Psoas muscle (tissue), 8 donors: Measurements from ENCODE around the gene GNG12. TPM values are rescaled to one million over a fixed set of nuclear protein-coding genes. Genes with fewer than 3 reads are reported as not detected.
"Not testable (repeated sequence)": the region's sequence is repeated elsewhere in the genome, so short reads cannot be mapped to it uniquely, and the experiment has no call there.

ENCODE experiments used
- ATAC-seq, 4 donors: fragments of 200-7000 bp; cut with Tn5 transposase; one replicate each; pipeline ENCODE4 v1.9.1; 2020; ENCODE audit warnings: moderate library complexity in 3 of 4, mild to moderate bottlenecking in 2 of 4
- DNase-seq, 2 donors: peaks; one replicate each; pipeline ENCODE4 v3.0.0-alpha.2; 2020
- H3K27ac ChIP-seq: fragments of 200-600 bp; one replicate; pipeline ENCODE4 v1.8.0; 2022
- H3K27me3 ChIP-seq, 3 donors: fragments of 200-600 bp in 1 of 3; one replicate each; pipeline versions ENCODE4 v1.6.1 to v1.8.0; 2013 to 2022; ENCODE audit warnings: low read length in 2 of 3, mild to moderate bottlenecking in 2 of 3, moderate library complexity in 1 of 3; ENCODE audit not compliant: insufficient read depth in 3 of 3
- H3K36me3 ChIP-seq, 2 donors: fragments of 200-600 bp in 1 of 2; one replicate each; pipeline versions ENCODE4 v1.6.1 to v1.8.0; 2013 to 2022; ENCODE audit warnings: low read depth in 1 of 2, mild to moderate bottlenecking in 1 of 2, moderate library complexity in 1 of 2; ENCODE audit not compliant: insufficient read depth in 1 of 2
- H3K4me1 ChIP-seq: fragments of 200-600 bp; one replicate; pipeline ENCODE4 v1.8.0; 2022
- H3K4me3 ChIP-seq: fragments of 200-600 bp; one replicate; pipeline ENCODE4 v1.8.0; 2022; ENCODE audit warnings: mild to moderate bottlenecking
- H3K9me3 ChIP-seq: fragments of 200-600 bp; one replicate; pipeline ENCODE4 v1.8.0; 2022
- CTCF ChIP-seq: fragments of 200-600 bp; IDR thresholded peaks from one replicate; pipeline ENCODE4 v1.8.0; 2022; ENCODE audit warnings: antibody characterized with exemption
- WGBS, 3 donors: extraction: QIAGEN DNeasy Blood & Tissue Kit; methylation state at CpG; one replicate each; pipeline versions ENCODE4 v1.1.6 to v1.1.7; 2013; 5-methylcytosine and 5-hydroxymethylcytosine counted together
- intact Hi-C, 2 donors: fragments of 100-400 bp; cut with DNase I; formaldehyde crosslinking; loops; one replicate each; pipeline versions ENCODE4 v1.11.0 to v1.14.2; 2022
- polyA plus RNA-seq, 3 donors: library from polyadenylated mRNA; stranded (reverse); fragments of 200-250 nt; gene quantifications; one replicate each; pipeline ENCODE4 v1.2.3, GENCODE V29; 2013
- total RNA-seq, 4 donors: library from RNA; stranded (reverse); fragmentation: NEBNext Ultra II Directional in 2 of 4; extraction: Animal tissue kit (Norgen Biotek cat#: 25700) in 2 of 4; gene quantifications; one replicate each; pipeline versions ENCODE4 v1.2.1 to v1.2.4, GENCODE V29; 2021 to 2023
- donor health status: healthy with polysubstance abuse.
- donor health status: DM: no; HTN: no; CAD: no; lungs with moderate emphysema.
- donor health status: Bipolar disorder and iron deficiency.
- donor health status: healthy.
- donor health status: DM: yes; HTN: yes; CAD: no.
- donor health status: DM: no; HTN: no; CAD: no.
- donor health status: DM: no; HTN: no; CAD: no.
- donor health status: DM: yes; HTN: yes; CAD: no.

GNG12 gene
- total and polyA plus RNA-seq, 7 donors, result 8.9 to 25.1 (median 18.6) TPM

- DNase-seq, result no peak
- H3K27ac ChIP-seq, result no peak overlapping the region
- no peaks in the 10 kb centered on the region for H3K27me3 ChIP-seq
- H3K4me3 ChIP-seq, result no peak overlapping the region
- H3K9me3 ChIP-seq, result no peaks in the 10 kb centered on the region
- WGBS, 3 donors, result 79 to 93% (median 90%) methylated on average over 2 of the region's 2 CpGs
- no peak for TF ChIP-seq CTCF
- no peaks in the 10 kb centered on the region for H3K4me1 ChIP-seq
- peak in 1 of 4 donors; percentile 74 for ATAC-seq
- H3K36me3 ChIP-seq, result no peaks in the 10 kb centered on the region
- intact Hi-C loops, result no loop called here
Observed at GRCh38 chr1:67659229-67659628, 174.0 kb downstream of the GNG12 start.

- H3K27me3 ChIP-seq, H3K4me3 ChIP-seq, ATAC-seq, intact Hi-C loops, H3K27ac ChIP-seq, H3K36me3 ChIP-seq, DNase-seq, H3K9me3 ChIP-seq: not testable (repeated sequence)
- WGBS, 3 donors, result 90 to 93% (median 91%) methylated on average over 1 of the region's 1 CpG
- H3K4me1 ChIP-seq, result peaks cover 11% of the 10 kb centered on the region
Observed at GRCh38 chr1:67657152-67657551, 176.1 kb downstream of the GNG12 start.

GRCh38 chr1:67655581-67655980 lies 177.7 kb downstream of the GNG12 start:
- no peak overlapping the region for H3K27ac ChIP-seq
- ATAC-seq (no peak), DNase-seq (no peak)
- intact Hi-C loops, result no loop called here
- WGBS, 3 donors, result 92 to 98% (median 97%) methylated on average over 2 of the region's 2 CpGs
- H3K4me1 ChIP-seq, result peaks cover 11% of the 10 kb centered on the region
- no peaks in the 10 kb centered on the region for H3K9me3 ChIP-seq
- H3K27me3 ChIP-seq, result no peaks in the 10 kb centered on the region
- TF ChIP-seq CTCF, result no peak
- H3K4me3 ChIP-seq, result no peak overlapping the region
- no peaks in the 10 kb centered on the region for H3K36me3 ChIP-seq

- Histone ChIP-seq H3K4me3 (no peak overlapping the region), H3K27ac (peak overlapping the region; percentile 88), H3K27me3 (no peaks in the 10 kb centered on the region), H3K9me3 (no peaks in the 10 kb centered on the region), H3K4me1 (peaks cover 11% of the 10 kb centered on the region), H3K36me3 (no peaks in the 10 kb centered on the region)
- DNase-seq (no peak), ATAC-seq (peak; percentile 6 to 38 (median 18))
- no peak for TF ChIP-seq CTCF
- intact Hi-C loops, result loop anchor here in 1 of 2 donors (2.0 kb wide), 2 partner anchors 35 to 81 kb away; no protein-coding TSS in a partner anchor
Observed at GRCh38 chr1:67653304-67653703, 180.0 kb downstream of the GNG12 start.

- H3K27me3 ChIP-seq, result no peaks in the 10 kb centered on the region
- H3K27ac ChIP-seq, result peak overlapping the region; percentile 88
- no peak for TF ChIP-seq CTCF
- no peaks in the 10 kb centered on the region for H3K9me3 ChIP-seq
- no peaks in the 10 kb centered on the region for H3K36me3 ChIP-seq
- intact Hi-C loops, result loop anchor here in 1 of 2 donors (2.0 kb wide), 2 partner anchors 34 to 80 kb away; no protein-coding TSS in a partner anchor
- DNase-seq (peak; percentile 30 to 59), ATAC-seq (peak; percentile 98 to 99 (median 99))
- 22 to 37% (median 30%) methylated on average over 2 of the region's 2 CpGs for WGBS, 3 donors
- H3K4me1 ChIP-seq, result peaks cover 14% of the 10 kb centered on the region
- H3K4me3 ChIP-seq, result peak overlapping the region; percentile 57
Observed at GRCh38 chr1:67652800-67653199, 180.5 kb downstream of the GNG12 start.

Other genes starting within 250 kb of the GNG12 start
- 100 to 1,000 TPM in 3 of 4 donors, 10 to 100 TPM in 1; 93.5 to 505 (median 230) TPM for gene GADD45A, start 148.3 kb downstream of the GNG12 start, total RNA-seq
- gene GADD45A, start 148.3 kb downstream of the GNG12 start, polyA plus RNA-seq, result 100 to 1,000 TPM in 2 of 3 donors, 10 to 100 TPM in 1; 88.8 to 248 (median 197) TPM
- gene DIRAS3, start 217.2 kb upstream of the GNG12 start, total RNA-seq, result 1 to 10 TPM in 1 of 4 donors, under 1 TPM in 3; 0.39 to 1.2 (median 0.55) TPM
- under 1 TPM; 0.18 to 0.39 (median 0.33) TPM for gene DIRAS3, start 217.2 kb upstream of the GNG12 start, polyA plus RNA-seq